Measurements from ENCODE around the gene CORT. TPM values are rescaled to one million over a fixed set of nuclear protein-coding genes. Genes with fewer than 3 reads are reported as not detected.

CORT gene
- total and polyA plus RNA-seq, 2 of the 4 experiments (the other 2 are of a cell fraction): 0.10 TPM; not detected in 1

Other genes with a start within 250 kb of the CORT start
- gene KIF1B, start 239.5 kb upstream of the CORT start, total RNA-seq (2012; rRNA removed): 21.1 and 32.5 TPM in 2 replicates
- gene KIF1B, start 239.5 kb upstream of the CORT start, polyA plus RNA-seq (2012; rRNA removed): 12.3 and 13.0 TPM in 2 replicates
- gene PGD, start 51.0 kb upstream of the CORT start, total RNA-seq (2012; rRNA removed): 187 and 216 TPM in 2 replicates
- gene PGD, start 51.0 kb upstream of the CORT start, polyA plus RNA-seq (2012; rRNA removed): 103 and 118 TPM in 2 replicates
- 9.9 and 11.4 TPM in 2 replicates for gene CENPS, start 19.6 kb upstream of the CORT start, total RNA-seq (2012; rRNA removed)
- gene CENPS, start 19.6 kb upstream of the CORT start, polyA plus RNA-seq (2012; rRNA removed): 10.6 and 12.3 TPM in 2 replicates
- 56.1 and 62.6 TPM in 2 replicates for gene DFFA, start 22.5 kb downstream of the CORT start, total RNA-seq (2012; rRNA removed)
- 25.3 and 28.1 TPM in 2 replicates for gene DFFA, start 22.5 kb downstream of the CORT start, polyA plus RNA-seq (2012; rRNA removed)
- 8.9 and 9.5 TPM in 2 replicates for gene PEX14, start 24.9 kb downstream of the CORT start, total RNA-seq (2012; rRNA removed)
- 22.0 and 22.5 TPM in 2 replicates for gene PEX14, start 24.9 kb downstream of the CORT start, polyA plus RNA-seq (2012; rRNA removed)